DMS79 treated with DMSO at 0.1 percent for 48 hours (cell line): ENCODE measurements around the gene MEF2B.

Experiments
- DNase-seq: peaks from one replicate; lab custom pipeline; 2025; lab: John Stamatoyannopoulos, UW

The MEF2B gene

DNA sequence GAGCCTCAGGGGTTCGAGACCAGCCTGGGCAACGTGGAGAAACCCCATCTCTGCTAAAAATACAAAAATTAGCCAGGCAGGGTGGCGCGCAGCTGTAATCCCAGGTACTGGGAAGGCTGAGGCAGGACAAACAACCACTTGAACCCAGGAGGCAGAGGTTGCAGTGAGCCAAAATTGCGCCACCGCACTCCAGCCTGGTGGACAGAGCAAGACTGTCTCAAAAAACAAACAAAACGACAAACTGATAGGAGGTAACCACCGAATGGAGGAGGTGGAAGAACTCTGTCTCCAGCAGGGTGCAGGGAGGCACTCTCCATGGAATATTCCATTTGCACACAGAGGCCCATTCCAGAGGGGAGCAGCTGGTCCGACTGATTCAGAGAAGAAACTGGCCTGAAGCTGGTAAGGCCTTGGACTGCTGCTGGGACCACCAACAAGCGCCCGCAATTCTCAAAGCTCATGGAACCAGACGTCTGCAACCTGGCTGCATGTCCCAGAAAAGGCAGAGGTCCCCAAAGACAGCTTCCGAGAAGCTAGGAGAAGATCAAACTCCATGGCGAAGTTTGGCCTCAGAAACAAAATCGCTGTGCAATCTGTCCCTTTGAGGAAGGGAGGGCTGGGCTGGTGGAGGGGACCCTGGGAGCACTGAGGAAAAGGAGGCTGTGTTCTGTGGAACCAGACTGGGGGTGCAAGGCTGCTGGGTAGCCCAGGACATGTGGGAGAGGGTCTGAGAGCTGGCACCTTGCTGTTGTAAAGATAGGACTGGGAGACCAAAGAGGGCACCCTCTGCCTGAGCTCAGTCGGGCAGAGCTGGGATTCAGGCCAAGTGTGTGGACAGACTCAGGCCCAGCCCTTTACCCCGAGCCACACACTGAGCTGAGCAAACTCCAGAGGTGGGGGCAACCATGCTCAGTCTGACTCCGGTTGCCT, 71.1 kb downstream of the MEF2B start:
- no peak for DNase-seq

DNA sequence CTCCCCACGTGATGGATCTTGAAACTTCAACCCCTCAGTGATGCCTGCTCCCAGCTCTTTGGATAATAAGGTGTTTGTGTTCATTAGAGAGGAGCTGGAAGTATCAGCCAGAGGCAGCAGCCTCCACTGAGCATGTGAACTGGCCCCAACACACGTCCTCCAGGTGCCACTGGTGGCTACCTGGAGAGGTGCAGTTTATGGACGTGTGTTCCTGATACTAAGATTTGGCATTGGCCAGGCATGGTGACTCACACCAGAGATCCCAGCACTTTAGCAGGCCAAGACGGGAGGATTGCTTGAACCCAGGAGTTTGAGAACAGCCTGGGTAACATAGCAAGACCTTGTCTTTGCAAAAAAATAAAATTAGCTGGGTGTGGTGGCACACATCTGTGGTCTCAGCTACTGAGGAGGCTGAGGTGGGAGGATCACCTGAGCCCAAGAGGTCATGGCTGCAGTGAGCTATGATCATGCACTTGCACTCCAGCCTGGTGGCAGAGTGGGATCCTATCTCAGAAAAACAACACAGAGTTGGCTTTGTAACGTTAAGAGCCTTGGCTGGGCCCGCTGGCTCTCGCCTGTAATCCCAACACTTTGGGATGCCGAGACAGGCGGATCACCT, 71.9 kb downstream of the MEF2B start:
- DNase-seq, result no peak

DNA sequence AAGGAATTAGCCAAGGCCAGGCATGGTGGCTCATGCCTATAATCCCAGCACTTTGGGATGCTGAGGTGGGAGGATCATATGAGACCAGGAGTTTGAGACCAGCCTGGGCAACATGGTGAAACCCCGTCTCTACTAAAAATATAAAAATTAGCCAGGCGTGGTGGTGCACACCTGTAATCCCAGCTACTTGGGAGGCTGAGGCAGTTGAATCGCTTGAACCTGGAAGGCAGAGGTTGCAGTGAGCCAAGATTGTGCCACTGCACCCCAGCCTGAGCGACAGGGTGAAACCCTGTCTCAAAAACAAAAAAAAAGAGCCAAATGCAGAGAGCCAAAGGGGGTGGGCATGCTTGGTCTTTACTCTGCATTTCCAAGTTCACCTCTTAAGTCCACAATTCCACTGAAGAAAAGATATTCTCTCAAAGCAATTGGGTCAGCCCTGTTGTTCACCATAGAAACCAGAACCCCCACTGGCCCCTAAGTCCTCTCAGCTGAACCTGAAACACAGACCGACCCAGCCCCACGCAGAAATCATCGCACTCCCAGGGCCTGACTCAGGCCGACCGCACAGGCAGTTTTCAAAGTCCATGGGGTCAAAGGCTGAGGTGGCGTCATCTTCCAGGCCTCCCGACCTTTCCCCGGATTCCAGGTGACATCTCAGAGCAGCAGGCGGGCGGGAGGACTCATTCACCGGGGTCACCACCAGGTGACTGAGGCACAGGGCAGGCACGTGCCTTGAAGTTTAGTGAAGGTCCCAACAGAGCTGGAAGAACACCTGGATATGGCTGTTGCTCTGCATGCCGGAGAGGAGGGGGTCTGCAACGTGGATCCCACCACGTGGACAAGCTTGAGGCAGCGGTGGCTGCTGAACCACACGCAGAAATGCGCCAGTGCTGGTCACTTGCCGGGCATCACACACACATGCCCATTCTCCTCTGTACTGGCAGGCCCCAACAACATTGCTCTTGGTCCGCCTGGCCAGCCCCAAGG, 73.1 kb downstream of the MEF2B start:
- no peak for DNase-seq

DNA sequence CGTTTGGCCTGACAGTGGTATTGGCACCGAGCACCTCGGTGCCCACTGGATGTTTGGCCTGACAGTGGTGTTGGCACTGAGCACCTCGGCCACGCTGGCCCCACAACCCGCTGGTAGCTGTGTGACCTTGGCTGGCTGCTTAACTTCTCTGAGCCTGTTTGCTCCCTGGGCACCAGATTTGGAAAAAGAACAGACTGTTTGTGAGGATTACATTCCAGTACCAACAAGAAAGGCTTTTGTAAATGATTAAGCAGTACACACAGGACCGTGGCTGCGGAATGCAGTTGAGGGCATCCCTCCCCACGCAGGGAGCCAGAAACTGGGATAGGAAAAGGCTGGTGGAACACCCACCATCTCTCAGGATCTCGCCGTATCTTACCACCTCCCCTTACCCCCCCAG, 74.4 kb downstream of the MEF2B start:
- no peak for DNase-seq
